DND-41 (cell line): ENCODE data around the gene ONECUT3.

ENCODE experiments used
- CTCF ChIP-seq: IDR thresholded peaks from 2 replicates; pipeline ENCODE4 v1.5.1; 2012; ENCODE audit warnings: borderline replicate concordance, low read length, moderate library complexity, mild to moderate bottlenecking; ENCODE audit not compliant: poor library complexity, severe bottlenecking; ENCODE audit errors: extremely low read depth
- EZH2 ChIP-seq: IDR thresholded peaks from 3 replicates; pipeline ENCODE4 v1.6.1; 2012; ENCODE audit warnings: borderline replicate concordance, low read depth, mild to moderate bottlenecking, moderate library complexity, low read length, inconsistent platforms; ENCODE audit not compliant: severe bottlenecking

GRCh38 chr19:1763648-1764639, 10.6 kb downstream of the ONECUT3 start:
- TF ChIP-seq CTCF: no peak
- TF ChIP-seq EZH2: no peak
